Activated CD8-positive, alpha-beta memory T cell treated with anti-CD3 and anti-CD28 coated beads, Interleukin-2, amount 50 U/mL, for 4 hours (primary cell): Measurements from ENCODE around the gene COA1.
"Not testable (repeated sequence)": the region's sequence is repeated elsewhere in the genome, so short reads cannot be mapped to it uniquely, and the experiment has no call there.

Experiments
- DNase-seq: peaks from one replicate; pipeline ENCODE4 v3.0.0-alpha.2; 2020

COA1 gene

GRCh38 chr7:43625453-43625852 is 103.9 kb downstream of the COA1 start:
- DNase-seq: no peak

DNA sequence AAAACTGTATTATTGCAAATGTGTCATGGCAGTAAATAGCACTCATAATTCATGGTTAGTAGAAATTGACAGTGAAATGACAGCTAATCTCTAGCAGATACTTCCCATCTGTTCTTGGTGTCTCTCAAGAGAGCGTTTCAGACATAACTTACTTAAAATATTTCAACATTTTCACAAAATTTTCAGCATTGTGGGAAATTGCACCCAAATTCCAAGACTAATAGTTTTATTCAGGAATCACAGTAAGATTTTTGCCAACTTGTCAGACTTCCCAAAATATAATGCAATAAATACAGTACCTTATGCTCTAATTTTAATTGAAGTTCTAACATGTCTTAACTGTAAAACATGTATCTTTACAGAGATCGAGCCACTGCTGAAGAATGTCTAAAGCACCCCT is 105.2 kb downstream of the COA1 start:
- no peak for DNase-seq

DNA sequence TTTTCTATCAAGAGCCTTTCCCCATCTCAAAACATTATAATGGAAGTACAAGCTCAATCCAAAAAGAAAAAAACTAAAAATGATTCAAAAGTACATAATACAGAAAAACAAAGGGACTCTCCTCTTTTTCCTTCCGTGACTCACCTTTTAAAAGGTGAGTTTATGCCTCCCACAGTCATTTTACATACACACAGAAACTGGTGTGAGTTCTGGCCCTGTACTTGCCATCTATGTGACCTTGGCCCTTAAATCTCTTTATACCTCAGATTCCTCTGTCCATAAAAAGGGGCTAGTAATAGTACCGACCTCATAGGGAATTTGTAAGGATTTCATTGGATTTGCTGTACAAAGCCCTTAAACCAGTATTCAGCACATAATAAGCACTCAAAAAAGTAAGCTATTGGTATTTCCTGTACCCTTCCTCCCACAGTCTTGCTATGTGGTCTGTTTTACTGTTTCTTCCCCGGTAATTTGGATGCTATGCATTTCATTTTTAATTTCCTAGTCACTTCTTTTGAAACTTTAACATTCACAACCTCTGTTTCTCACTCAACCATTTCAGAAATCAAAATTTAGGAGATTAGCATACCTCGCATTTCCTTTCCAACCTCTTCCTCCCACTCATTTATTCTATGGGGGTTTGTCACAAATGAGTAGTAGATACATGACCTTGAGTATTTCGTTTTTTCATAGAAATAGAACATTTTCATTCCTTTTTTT is 107.4 kb downstream of the COA1 start:
- DNase-seq: no peak

- DNase-seq: no peak
Observed at GRCh38 chr7:43619213-43620012, 109.9 kb downstream of the COA1 start.

GRCh38 chr7:43618073-43618472 is 111.2 kb downstream of the COA1 start:
- DNase-seq: no peak

DNA sequence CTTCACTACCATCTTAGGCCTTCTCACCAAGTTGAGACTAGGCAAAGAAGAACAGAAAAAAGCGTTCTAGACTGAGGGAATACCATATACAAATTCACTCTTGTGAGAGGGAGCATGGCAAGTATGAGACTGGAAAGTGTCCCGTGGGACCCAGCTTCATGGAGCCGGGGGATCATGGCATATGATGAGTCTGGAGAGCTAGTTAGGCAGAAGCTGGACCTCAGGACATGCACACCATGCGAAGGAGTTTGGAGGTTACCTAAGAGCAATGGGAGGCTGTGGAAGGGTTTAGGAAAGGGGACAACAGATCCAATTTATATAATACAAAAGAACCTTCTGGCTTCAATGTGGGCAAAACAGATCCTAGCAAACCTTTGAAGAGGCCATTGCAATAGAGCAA is 112.3 kb downstream of the COA1 start:
- no peak for DNase-seq

DNA sequence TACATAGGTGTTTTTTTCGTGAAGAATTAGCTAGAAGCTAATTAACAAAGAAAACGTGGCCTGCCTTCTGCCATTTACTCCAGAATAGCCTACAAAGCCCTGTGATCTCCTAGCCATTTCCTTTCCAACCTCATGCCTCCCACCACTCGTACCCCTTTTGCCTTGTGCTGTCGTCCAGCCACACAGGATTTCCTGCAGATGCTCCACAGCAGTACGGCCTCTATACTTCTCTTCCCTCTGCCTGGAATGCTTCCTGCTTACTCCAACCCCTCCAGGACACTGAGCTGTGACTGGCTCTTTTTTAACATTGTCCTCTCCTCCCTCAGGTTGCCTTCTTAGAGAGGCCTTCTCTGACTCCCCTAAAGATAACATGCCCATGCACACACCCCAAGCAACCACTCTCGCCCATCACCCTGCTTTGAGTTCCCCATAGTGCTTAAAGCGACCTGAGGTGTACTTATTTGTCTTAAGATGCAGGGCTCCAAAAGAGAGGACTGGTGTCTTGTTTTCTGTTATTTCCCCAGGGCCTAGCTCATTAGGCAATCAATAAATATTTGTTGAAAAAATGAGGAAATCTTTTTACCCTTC is 113.7 kb downstream of the COA1 start:
- DNase-seq: no peak

DNA sequence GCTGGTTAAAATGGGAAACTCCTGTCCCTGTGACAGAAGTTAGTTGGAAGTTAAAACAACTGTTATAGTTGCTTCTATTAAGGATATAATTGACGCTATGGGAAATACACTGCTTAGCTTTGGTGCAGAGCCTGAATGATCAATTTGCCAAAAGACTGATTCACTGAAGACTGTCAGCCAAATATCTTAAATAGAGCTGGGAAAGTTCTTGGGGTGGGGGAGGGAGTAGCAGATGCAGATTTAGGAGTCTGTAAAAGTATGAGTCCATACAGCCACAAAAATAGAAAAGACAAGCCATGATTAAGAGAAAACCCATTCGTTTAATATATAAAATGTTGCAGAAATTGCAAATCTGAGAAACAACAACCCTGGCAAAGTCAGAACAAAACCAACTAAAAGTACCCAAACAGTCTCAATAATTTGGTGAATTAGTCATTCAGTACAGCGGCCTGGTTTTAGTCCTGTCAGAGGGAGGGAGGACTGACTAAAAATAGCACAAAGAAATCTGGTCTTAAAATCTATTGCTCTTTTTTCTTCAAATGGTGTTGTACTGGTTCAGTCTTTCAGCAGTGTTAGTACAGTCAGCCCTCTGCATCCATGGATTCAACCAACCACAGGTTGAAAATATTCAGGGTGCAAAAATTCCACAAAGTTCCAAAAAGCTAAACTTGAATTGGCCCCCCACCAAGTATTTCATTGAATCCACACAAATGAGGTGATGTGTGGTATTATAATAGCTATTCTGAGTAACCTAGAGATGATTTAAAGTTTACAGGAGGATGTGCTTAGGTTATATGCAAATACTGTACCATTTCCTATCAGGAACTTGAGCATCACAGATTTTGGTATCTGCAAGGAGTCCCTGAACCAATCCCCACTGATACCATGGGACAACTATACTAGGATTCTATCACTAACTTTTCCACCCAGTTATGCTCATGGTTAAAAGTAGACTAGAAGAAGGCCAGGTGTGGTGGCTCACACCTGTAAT is 116.4 kb downstream of the COA1 start:
- no peak for DNase-seq

GRCh38 chr7:43612128-43612527 is 117.2 kb downstream of the COA1 start:
- no peak for DNase-seq

DNA sequence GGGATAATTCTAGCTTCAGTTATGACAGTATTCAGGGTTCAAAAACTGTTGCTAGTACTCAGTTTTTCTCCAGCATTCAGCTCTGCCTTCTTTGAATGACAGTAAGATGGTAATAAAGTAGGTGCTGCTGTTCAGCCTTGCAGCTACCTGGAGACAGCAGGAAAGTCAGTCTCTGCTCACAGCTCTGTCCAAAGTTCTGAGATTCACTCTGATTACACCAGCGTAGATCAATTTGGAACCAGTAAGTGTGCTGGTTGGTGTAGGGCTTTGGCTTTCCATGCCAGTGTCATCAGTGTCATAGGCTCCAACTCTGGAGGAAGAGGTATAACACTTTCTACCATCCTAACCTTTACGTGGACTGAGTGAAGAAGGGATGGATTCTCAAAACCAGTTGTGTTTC is 120.2 kb downstream of the COA1 start:
- no peak for DNase-seq

- DNase-seq: no peak
Observed at GRCh38 chr7:43604251-43604650, 125.1 kb downstream of the COA1 start.

DNA sequence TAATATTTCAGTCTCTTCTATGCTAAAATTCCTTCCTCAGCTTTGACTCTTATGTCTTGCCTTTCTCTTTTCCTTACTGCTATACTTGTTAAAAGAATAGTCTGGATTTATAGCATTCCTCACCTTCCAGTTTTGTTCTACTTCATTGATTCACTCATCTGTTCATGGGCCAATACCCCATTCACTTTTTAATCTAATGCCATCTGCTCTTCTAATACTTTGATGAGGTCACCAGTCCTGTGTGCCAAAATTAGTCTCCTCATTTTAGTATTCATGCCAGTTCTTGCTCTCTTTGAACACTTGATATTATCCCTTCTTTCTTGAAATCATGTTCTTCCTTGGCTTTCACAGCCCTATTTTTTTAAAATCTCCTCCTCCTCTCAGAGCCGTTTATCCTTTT is 127.1 kb downstream of the COA1 start:
- DNase-seq: no peak

DNA sequence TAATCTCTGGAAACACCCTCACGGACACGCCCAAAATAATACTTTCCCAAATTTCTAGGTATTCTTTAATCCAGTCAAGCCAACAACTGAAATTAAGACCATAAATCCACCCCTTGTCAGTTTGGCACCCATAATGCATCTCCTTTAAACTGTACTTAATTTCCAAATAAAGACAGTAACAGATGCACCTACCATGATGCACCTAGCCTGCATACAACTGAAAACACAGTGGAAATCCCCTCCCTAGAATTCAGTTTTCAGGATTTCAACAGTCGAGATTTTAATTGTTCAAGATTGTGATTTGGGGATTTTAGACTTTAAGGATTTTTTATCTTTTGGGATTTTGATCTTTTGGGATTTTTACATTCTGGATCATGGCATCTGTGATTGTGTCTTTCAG is 129.3 kb downstream of the COA1 start:
- no peak for DNase-seq

DNA sequence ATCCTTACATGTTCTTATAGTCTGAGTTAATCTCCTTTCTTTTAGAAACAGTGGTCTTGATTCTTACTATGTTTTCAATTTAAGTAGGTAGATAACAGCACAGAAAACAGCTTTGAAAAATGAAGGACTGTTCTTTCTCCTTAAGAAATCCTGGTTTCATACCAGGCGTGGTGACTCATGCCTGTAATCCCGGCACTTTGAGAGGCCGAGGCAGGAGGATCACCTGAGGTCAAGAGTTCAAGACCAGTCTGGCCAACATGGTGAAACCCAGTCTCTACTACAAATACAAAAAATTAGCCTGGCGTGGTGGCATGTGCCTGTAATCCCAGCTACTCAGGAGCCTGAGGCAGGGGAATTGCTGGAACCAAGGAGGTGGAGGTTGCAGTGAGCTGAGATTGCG is 132.9 kb downstream of the COA1 start:
- not testable (repeated sequence) for DNase-seq

- DNase-seq: no peak
Observed at GRCh38 chr7:43594020-43594419, 135.3 kb downstream of the COA1 start.

DNA sequence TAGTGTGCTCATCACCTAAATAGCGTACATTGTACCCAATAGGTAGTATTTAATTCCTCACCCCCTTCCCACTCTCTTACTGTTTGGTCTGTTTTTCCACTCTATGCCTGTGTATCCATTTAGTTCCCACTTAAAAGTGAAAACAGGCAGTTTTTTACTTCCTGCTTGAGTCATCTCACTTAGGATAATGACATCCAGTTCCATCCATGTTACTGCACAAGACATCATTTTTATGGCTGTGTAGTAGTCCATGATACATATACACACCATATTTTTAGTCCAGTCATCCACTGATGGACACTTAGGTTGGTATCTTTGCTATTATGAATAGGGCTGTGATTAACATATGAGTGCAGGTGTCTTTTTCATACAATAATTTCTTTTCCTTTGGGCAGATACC is 136.3 kb downstream of the COA1 start:
- no peak for DNase-seq

- DNase-seq: no peak
Observed at GRCh38 chr7:43592326-43592725, 137.0 kb downstream of the COA1 start.

DNA sequence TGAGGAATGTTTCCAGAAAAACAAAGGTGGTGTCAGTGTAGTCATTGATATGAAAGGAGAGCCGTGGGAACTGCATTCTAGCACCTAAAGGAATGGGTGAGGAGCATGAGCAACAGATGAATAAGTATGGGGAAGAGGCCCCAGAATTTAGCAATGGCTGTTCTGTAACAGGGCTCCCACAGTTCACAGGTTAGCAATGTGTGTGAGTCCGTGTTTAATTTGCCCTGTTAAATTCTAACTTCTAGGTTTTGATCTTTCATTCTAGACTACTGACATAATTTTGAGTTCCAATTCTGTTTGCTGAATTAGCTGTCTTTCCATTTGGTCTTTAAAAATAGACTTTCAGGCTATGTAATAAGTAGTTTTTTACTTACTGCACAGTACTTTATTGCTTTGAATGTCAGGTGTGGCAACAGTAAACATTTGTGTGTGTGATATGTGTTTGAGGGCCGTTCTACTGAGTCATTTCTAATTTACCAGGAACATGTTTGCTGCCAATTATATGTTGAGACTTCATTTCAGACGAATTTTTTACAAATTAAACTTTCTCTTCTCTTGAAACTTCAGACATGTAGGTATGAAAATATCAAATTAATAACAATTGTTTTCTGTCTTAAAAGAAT is 137.7 kb downstream of the COA1 start:
- no peak for DNase-seq

- DNase-seq: no peak
Observed at GRCh38 chr7:43590862-43591557, 138.3 kb downstream of the COA1 start.

GRCh38 chr7:43589728-43590127 is 139.6 kb downstream of the COA1 start:
- no peak for DNase-seq
